SKM-1 (cell line): ENCODE results near the gene TMEM108.

Experiments
- DNase-seq: peaks from one replicate; lab custom pipeline; 2025; ENCODE audit not compliant: unreplicated experiment; lab: John Stamatoyannopoulos, UW

Gene TMEM108

DNA sequence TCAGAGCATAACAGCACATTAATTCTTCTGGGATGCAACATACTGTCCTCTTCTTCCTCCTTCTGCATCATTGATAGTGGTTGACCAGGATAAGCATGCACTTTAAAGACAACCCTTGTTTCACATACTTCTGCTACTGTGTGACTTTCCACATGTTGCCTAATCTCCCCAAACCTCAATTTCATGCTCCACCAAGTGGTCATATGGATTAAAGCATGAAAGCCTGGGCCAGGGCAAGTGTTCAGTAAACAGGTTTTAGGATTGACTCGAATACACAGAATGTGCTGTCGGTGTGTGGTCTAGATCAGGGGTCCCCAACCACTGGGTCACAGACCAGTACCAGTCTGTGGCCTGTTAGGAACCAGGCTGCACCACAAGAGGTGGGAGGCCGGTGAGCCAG lies 339.2 kb downstream of the TMEM108 start:
- peak; percentile 55 for DNase-seq

DNA sequence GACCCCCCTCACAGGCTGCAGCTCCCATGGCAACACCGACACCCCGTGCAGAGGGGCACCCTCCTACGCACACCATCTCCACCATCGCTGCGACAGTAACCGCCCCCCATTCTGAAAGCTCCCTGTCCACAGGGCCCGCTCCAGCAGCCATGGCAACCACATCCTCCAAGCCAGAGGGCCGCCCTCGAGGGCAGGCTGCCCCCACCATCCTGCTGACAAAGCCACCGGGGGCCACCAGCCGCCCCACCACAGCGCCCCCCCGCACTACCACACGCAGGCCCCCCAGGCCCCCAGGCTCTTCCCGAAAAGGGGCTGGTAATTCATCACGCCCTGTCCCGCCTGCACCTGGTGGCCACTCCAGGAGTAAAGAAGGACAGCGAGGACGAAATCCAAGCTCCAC lies 341.7 kb downstream of the TMEM108 start:
- no peak for DNase-seq

DNA sequence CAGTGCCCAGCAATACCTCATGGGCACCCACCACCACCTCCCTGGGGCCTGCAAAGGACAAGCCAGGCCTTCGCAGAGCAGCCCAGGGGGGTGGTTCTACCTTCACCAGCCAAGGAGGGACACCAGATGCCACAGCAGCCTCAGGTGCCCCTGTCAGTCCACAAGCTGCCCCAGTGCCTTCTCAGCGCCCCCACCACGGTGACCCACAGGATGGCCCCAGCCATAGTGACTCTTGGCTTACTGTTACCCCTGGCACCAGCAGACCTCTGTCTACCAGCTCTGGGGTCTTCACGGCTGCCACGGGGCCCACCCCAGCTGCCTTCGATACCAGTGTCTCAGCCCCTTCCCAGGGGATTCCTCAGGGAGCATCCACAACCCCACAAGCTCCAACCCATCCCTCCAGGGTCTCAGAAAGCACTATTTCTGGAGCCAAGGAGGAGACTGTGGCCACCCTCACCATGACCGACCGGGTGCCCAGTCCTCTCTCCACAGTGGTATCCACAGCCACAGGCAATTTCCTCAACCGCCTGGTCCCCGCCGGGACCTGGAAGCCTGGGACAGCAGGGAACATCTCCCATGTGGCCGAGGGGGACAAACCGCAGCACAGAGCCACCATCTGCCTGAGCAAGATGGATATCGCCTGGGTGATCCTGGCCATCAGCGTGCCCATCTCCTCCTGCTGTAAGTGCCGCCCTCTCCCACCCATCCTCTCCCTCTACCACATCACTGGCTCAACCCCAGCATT lies 342.5 kb downstream of the TMEM108 start:
- no peak for DNase-seq

DNA sequence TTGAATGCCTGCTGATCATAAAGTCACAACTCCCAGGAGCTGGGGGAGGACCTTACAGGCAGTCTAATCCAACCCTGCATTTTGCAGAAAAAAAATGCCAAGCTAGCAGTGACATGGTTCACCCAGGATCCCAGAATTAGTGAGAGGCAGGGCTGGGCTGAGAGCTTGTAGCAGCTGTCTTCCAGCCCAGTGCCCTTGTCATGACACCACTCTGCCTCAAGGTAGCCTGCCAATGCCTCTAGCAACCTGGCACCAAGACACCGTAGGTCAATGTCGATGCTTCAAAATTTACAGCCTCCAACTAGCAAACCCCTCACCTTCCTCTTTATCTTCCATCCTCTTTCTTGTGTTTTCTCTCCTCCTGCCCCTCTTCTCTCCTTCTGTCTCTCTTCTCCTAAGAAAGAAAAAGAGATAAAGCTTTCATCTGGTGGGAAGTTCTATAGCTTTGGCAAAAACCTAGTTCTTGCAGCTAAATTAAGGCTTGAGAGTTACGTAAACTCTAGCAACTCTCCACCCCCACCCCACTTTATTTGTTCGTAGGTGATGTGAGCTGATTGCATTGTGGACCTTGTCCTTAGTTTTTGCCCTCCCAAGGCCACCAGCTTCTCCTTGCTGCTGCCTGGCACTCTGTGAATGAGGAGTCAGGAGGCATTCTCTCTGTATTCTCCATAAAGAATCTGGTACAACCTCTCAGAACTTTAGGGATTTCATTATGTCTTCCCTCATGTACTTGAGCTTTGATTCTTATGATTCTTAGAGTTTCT lies 343.3 kb downstream of the TMEM108 start:
- no peak for DNase-seq

DNA sequence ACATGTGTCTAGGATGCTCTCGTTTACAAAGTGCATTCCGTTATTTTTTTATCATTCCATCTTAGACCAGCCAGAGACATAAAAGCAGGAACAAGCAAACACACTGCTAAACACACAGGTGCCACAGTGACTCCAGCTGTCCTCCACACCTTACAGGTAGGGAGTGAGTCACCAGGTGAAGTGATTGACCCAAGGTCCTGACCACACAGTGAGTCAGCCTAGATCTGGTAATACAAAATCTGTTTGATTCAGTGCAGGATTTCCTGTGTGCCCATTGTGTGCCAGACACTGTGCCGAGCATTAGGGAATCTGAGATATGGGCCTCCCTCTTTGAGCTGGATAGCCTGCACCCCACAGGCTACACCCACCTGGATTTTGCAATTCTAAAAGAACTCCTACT lies 345.0 kb downstream of the TMEM108 start:
- no peak for DNase-seq

DNA sequence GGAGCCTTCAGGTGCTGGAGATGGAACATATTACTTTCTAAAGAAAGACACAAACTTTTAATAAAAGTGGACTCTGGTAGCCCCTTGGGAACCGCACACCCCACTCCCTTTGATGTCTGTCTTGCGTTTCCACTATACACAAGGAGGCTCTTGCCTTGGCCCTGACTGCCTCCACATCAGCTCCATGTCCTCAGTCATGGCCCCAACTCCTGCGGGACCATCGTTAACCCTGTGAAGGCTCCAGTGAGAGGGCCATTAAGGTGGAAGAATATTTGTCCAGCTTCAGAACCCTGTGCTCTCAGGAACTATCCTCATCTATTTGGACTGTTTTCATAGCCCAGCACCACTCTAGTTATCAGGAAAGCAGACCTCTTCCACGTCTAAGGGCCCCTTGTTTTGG lies 345.6 kb downstream of the TMEM108 start:
- no peak for DNase-seq

DNA sequence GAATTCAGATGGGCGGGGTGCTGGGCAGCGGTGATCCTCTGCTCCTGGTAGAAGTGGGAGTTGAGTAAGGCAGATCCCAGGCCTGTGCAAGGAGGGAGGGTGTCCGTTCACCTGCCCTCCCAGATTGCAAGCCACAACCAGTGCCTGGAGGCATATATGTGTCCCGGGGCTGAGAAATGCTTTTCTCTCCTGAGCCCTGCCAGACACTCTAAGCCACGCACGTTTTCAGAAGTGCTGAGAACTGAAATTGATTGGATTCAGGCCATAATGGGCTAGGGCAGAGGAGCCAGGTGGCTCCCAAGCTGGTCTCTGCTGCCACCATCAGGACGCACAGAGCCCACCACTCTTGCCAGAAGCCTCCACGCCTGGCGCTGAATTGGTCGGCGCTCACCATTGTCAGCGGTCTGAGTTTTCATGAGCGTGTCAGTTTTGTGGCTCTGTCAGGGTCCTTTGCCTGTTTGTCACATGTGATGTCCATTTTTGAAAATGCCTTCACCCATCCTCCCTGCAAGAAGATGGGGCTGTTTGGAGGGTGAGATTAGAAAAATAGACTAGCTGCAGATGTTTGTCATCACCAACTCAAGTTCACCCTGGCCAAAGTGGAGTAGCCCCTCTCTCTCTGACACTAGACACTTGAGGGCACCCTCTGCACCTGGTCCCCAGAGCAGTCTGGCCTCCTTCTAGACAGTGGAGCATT lies 346.3 kb downstream of the TMEM108 start:
- DNase-seq = peak; percentile 17

DNA sequence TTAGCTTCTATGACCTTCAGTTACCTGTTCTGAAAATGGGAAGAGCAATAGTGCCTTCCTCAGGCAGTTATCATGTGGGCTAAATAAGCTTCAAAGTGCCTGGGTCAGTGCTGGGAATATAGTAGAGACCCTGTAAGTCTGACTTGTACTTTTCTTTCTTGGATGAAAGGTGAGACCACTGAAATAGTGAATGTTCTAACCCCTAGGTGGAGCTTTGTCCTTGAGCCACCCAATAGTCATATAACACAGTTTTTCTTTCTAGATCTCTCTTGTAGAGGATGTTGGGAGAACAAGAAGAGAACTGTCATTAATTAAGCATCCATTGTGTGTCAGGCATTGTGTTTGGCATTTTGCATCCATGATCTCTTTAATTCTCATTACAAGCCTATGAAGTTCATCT lies 348.7 kb downstream of the TMEM108 start:
- no peak for DNase-seq

DNA sequence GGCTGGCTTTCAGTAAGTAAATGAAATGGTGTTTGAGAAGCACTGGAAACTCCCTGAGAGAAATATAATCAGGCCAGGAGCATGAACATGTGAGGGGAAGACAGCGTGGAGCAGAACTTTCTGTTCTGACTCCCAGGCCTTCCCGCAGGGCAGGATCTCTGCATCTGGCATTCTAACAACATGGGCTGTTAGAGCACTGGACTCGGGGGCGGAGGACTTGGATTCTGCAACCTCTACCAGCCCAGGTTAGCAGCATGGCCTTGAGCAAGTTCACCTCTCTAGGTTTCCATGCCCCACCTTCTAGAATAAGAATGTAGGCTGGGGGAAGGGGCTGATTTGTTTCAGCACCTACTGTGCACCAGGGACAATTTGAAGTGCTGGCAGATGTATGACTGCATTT lies 349.1 kb downstream of the TMEM108 start:
- DNase-seq = no peak

DNA sequence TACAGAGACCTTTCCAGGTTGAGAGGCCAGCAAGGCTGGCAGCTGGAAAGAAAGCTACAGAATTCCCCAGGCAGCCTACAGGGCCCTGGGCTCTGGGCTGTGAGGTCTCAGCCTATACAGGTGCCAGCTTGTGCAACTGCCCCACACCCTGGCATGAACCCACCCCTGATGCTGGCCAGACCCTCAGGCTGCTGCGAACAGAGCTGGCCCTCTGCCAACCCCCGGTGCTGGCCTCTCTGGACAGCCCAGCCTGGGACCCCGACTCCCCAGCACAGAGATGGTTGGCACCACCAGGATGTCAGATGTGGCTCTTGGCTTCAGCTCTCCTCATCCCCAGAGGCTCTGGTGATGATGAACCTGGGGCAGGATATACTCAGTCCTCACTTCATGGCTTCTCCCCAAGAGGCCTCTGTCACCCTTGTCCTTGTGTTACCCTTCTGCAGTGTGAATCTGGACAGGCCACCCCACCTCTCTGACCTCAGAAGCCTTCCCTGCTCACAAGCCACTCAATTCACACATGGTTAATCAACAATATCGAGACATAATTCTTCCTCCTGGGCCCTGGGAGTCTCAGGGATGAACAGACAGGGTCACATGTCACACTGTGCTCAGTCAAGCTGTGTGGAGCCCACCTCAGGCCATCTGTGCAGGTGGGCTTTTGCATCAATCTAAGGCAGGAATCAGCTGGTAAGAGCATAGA lies 350.7 kb downstream of the TMEM108 start:
- no peak for DNase-seq

DNA sequence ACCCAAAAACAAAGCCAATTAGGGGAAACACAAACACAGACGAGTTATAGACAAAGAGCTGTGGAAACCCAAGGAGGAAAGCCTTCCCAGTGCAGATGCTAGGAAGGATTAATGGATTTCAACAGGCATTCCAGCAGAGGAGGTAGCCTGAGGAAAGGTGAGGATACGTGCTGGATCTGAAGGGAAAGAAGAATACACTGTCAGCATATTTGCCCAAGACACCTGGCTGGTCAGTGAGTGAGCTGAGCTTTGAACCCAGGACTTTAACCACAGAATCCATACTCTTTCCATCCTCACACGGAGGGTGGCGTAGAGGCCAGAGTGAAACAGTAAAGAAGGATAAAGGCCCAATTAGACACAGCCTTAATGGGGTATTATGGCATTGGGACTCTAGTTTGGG lies 352.5 kb downstream of the TMEM108 start:
- DNase-seq = no peak

DNA sequence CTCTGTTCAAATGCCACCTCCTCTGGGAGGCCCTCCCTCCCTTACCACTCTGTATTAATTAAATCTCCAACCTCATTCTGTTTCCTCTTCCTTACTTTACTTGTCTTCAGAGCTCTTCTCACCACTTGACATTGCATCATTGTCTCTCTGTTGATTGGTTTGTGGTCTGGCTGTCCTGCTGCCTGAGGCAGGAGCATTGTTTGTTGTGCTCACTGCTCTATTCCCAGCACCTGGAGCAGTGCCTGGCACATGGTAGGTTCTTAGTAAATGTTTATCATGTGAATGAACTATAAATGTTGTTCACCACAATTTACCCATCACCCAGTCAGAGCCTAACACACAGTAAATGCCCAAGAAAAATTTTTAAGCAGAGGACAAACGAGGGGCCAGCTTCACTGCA lies 355.0 kb downstream of the TMEM108 start:
- no peak for DNase-seq

DNA sequence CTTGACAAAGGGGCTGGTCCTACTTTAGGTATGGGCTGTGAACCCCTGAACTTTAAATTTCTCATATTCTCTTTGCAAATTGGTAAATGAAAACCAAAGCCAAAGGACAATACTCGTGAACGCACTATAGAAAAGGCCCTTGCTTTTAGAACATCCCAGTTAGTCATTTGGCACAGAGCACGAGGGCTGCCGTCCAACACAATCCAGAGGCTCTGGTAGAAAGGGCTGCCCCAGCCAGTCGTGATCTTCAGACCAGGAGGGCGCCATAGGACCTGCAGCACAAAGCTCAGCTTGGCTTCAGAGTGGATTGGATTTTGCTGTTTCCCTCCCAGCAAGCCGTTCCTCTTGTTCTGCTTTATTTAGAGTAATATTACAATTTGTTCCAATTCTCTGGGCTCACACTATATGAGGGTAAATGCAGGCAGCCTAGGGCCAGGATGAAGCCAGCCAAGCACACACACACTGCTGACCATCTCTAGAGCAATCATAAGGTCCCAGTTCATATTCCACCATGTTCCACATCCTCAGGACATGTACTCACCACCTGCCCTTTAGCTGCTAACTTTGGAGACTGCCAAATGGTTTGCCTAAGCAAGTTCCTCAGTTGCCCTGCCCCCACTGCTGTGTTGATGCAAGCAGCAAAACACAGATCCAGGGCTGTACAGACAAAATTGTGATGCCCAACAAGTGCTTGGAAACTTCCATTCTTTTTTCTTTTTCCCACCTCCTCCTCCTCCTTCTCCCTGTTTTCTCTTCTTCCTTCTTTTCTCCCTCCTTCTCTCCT lies 355.7 kb downstream of the TMEM108 start:
- no peak for DNase-seq

DNA sequence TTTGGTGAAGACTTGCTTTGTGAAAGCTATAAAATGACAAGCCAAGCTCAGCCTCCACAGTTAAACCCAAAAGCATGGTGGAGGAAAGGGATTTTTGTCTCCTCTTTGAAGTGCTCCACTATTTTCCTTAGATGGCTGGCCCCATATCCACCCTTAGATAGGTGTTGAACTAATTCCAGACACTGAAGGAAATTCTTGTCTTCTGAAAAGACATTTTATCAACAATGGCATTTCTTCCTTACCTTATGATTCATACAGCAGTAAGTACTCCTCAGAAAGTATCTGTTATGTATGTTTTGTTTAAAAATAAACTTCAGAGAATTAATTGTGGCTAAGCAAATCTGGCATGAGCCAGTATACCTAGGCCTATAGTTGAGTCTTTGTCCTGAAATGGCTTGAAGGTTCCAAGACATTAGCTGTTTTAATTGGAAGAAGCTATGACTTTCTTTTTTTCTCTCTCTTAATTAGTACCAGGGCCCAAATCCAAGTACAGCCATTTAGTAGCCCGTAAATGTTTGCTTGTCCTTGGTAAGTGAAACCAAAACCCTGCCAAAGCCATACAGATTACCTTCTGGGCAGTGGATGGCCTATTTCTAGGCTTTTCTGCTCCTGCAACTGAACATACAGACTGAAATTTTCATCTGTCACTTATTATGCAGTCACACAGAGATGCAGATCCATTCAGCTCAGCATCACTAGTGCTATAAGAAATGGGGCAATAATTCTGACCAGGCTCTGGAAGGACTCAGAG lies 356.5 kb downstream of the TMEM108 start:
- no peak for DNase-seq

DNA sequence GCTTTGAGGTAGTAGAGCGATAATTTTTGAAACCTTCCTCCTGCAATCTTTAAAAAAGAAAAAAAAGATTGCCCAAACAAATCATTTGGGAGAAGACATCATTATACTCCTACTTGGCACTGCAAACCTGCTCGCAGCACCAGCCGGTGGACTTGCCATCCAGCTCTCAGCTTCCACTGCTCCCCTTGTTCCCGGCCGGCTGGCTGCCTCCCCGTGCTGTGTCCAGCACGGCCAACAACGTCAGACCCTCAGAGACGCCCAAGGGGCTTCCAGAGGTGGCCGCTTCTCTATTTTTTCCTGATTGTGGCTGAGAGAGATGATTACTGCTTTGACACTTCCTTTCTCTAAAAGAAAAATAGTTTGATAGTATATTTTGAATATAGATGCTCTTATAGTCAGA lies 358.7 kb downstream of the TMEM108 start:
- no peak for DNase-seq

DNA sequence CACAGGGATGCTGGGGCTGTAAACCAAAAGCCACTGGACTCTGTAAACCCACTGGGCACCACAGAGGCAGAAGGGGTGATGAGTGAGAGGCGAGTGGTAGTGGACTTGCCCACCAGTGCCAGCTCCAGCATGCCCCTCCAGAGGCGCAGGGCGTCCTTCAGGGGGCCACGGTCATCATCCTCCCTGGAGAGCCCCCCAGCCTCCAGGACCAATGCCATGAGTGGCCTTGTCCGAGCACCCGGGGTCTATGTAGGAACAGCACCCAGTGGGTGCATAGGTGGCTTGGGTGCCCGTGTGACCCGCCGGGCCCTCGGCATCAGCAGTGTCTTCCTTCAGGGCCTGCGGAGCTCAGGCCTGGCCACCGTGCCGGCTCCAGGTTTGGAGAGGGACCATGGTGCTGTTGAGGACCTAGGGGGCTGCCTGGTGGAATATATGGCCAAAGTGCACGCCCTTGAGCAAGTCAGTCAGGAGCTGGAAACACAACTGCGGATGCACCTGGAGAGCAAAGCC lies 361.9 kb downstream of the TMEM108 start, which contains the start of gene BFSP2:
Gene BFSP2 (plus strand): TSS at position 51 of the 510 bp plus-strand sequence. CDS start 28 bp downstream, at position 79.
- DNase-seq = no peak

DNA sequence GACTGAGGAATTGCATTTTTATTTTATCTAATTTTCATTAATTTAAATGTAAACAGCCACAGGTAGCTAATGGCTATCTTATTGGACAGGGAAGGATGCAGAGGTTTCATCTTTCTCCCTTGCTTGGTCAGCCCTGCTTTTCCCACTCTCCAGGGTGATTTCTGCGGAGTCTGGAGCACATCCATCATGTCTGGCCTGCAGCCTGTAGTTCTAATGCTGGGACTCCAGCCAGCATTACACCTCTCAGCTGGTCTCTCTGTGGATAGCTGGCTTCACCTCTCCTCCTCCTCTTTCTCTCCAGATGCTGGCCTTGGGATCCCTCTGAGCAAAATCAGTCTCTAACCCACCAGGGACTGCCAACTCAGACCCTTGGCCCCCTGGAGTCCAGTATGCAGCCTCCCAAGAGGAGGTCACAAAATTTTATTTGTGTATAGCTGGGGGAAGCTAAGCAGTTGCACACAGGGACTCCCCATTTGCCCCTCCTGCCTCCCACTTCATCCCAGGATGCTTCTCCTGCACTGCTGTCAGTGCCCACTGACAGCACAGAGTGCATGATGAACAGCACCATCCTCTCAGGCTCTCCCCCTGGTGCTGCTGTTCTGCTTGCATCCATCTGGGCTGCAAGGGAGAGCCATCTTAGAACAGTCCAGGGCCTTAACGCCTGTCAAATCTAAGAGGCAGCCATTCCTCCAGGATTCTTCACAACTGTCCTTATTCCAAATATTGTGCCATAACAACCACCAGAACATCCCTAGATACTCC lies 363.4 kb downstream of the TMEM108 start:
- no peak for DNase-seq

DNA sequence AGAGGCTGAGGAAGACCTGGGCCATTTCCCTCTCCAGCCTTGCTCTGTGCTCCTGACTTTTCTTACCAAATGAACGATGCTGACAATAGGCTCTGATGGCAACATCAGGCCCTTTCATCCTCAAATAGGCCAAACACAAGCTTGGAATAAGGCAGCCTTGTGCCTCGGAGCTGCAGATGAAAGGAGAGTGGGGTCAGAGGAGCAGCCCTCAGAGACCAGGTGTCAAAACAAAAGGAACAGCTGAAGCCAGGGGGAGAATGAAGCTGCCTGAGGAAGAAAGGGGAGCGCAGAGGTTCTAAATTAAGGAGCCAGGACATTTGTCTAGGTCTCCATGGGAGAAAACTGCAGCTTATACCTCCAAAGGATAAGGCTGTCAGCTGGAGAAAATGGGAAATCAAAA lies 366.7 kb downstream of the TMEM108 start:
- DNase-seq = no peak

DNA sequence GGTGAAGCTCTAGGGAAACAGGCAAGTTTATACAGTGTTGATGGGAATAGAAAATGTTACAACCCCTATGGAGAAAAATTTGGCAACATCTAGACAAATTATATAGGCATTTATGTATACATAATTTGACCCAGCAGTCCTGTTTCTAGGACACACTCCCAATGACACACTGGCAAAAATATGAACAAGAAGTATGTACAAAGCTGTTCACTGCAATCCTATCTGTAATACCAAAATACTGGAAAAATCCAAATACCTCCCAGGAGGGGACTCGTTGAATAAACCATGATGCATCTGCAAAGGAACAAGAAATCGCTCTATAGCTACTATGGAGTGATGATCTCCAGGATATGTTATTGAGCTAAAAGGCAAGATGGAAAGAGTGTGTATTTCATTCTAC lies 370.2 kb downstream of the TMEM108 start:
- DNase-seq = no peak
